ENCODE results near the gene IQGAP1.
A peak's percentile ranks its signal among the peaks of the same experiment; 100 is the strongest.

The IQGAP1 gene

GRCh38 chr15:90419738-90420406, 31.8 kb downstream of the IQGAP1 start (continued):
- TF ChIP-seq ZNF274 (IDR thresholded peaks at IDR 0.05; ENCODE audit: low read length) (no peak), ZNF274 (tag by site-specific recombination; IDR thresholded peaks at IDR 0.05; ENCODE audit: borderline replicate concordance) (no peak), ZNF449 (tag by site-specific recombination; IDR thresholded peaks at IDR 0.05) (no peak), ZNF660 (tag by site-specific recombination; IDR thresholded peaks at IDR 0.05) (0 out of 2 replicates have a peak, but pooled peaks have one; percentile 15), ZNF843 (tag by site-specific recombination; IDR thresholded peaks at IDR 0.05) (0 out of 2 replicates have a peak, but pooled peaks have one; percentile 22), ZFP69B (tag by site-specific recombination; IDR thresholded peaks at IDR 0.05) (no peak), ZBTB17 (tag by site-specific recombination; IDR thresholded peaks at IDR 0.05) (peak; percentile 46; the same call in 1 of the 2 replicates), HIC1 (tag by site-specific recombination; IDR thresholded peaks at IDR 0.05) (peak; percentile 90), MYNN (tag by site-specific recombination; IDR thresholded peaks at IDR 0.05; ENCODE audit: borderline replicate concordance) (0 out of 2 replicates have a peak, but pooled peaks have one; percentile 24), BCL11A (tag by site-specific recombination; IDR thresholded peaks at IDR 0.05; ENCODE audit: low read depth) (peak; percentile 67; the same call in 1 of the 2 replicates), ZNF10 (tag by site-specific recombination; IDR thresholded peaks at IDR 0.05) (0 out of 2 replicates have a peak, but pooled peaks have one; percentile 53), SP7 (tag by site-specific recombination; IDR thresholded peaks at IDR 0.05) (peak; percentile 37; the same call in 1 of the 2 replicates), ZEB2 (tag by site-specific recombination; IDR thresholded peaks at IDR 0.05) (peak; percentile 73; the same call in 1 of the 2 replicates), ZNF600 (tag by site-specific recombination; IDR thresholded peaks at IDR 0.05) (peak; percentile 60), ZNF350 (tag by site-specific recombination; IDR thresholded peaks at IDR 0.05) (no peak), ZBTB6 (tag by site-specific recombination; IDR thresholded peaks at IDR 0.05) (no peak), ZNF366 (tag by site-specific recombination; conservative IDR thresholded peaks at IDR 0.05) (0 out of 2 replicates have a peak, but pooled peaks have one; percentile 42)
- TF ChIP-seq, protein P1, sequence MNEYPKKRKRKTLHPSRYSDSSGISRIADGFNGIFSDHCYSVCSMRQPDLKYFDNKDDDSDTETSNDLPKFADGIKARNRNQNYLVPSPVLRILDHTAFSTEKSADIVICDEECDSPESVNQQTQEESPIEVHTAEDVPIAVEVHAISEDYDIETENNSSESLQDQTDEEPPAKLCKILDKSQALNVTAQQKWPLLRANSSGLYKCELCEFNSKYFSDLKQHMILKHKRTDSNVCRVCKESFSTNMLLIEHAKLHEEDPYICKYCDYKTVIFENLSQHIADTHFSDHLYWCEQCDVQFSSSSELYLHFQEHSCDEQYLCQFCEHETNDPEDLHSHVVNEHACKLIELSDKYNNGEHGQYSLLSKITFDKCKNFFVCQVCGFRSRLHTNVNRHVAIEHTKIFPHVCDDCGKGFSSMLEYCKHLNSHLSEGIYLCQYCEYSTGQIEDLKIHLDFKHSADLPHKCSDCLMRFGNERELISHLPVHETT (tag by site-specific recombination; IDR thresholded peaks at IDR 0.05) = peak; percentile 38; the same call in 1 of the 2 replicates

DNA sequence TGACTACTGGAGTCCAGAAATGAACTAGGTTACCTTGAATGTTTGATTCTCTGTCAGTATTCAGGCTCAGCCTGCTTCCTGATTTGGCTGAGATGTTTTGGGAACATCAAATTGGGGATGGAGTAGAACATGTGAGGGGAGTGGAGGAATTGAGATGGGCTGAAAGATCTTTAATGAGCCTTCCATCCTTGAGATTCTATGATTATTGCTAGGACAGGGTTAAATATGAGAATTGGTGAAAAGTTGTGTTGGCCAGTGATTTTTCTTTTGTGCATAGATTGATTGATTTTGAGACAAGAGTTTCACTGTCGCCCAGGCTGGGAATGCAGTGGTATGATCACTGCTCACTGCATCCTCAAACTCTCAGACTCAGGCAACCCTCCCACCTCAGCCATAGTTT, 32.4 kb downstream of the IQGAP1 start:
- CTCF ChIA-PET = interaction anchor here (0.6 to 1.0 kb wide), 2 partner anchors 62 to 100 kb away, joined by 3 read pairs; no protein-coding TSS in a partner anchor
- Histone ChIP-seq H3K4me1 (ENCODE audit: control insufficient read depth, insufficient read depth, low read length) (peaks cover 30% of the 10 kb centered on the region), H3K27ac (ENCODE audit: extremely low read depth, low read depth, low read length) (peak overlapping the region; percentile 11; the same call in 1 of the 2 replicates), H3K4me3 (ENCODE audit: low read depth, low read length) (no peak overlapping the region), H3K9me3 (ENCODE audit: control insufficient read depth, insufficient read depth, low read depth, low read length) (no peaks in the 10 kb centered on the region), H3K36me3 (ENCODE audit: control insufficient read depth in 2 of 2, insufficient read depth in 1 of 2, low read length in 2 of 2) (no peaks in the 10 kb centered on the region)
- POLR2A ChIA-PET = interaction anchor here (0.9 kb wide), 2 partner anchors 31 to 33 kb away, joined by 3 to 6 read pairs; partner anchors contain the start of gene IQGAP1
- no peak for TF ChIP-seq ZNF366 (tag by site-specific recombination; conservative IDR thresholded peaks at IDR 0.05)
- no peak for TF ChIP-seq SETDB1 (IDR thresholded peaks at IDR 0.05; ENCODE audit: insufficient read length, low read length)
- TF ChIP-seq, protein P2, sequence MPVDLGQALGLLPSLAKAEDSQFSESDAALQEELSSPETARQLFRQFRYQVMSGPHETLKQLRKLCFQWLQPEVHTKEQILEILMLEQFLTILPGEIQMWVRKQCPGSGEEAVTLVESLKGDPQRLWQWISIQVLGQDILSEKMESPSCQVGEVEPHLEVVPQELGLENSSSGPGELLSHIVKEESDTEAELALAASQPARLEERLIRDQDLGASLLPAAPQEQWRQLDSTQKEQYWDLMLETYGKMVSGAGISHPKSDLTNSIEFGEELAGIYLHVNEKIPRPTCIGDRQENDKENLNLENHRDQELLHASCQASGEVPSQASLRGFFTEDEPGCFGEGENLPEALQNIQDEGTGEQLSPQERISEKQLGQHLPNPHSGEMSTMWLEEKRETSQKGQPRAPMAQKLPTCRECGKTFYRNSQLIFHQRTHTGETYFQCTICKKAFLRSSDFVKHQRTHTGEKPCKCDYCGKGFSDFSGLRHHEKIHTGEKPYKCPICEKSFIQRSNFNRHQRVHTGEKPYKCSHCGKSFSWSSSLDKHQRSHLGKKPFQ (tag by site-specific recombination; IDR thresholded peaks at IDR 0.05) = no peak
- TF ChIP-seq ZNF221 (tag by site-specific recombination; IDR thresholded peaks at IDR 0.05; ENCODE audit: borderline replicate concordance) = no peak
- no peak for TF ChIP-seq ZNF692 (tag by site-specific recombination; IDR thresholded peaks at IDR 0.05)
- no peak for TF ChIP-seq ZNF426 (tag by site-specific recombination; IDR thresholded peaks at IDR 0.05)

Data from HEK293 (cell line).